GM21528 (cell line): Measurements from ENCODE around the gene DGCR6L.
"Not testable (repeated sequence)": the region's sequence is repeated elsewhere in the genome, so short reads cannot be mapped to it uniquely, and the experiment has no call there.

Experiments used
- ATAC-seq: cut with Tn5 transposase; IDR thresholded peaks from one replicate; pipeline ENCODE4 v1.9.1; 2021; ENCODE audit warnings: mild to moderate bottlenecking, moderate library complexity; ENCODE audit not compliant: unreplicated experiment, low FRiP score

The DGCR6L gene

GRCh38 chr22:20279662-20280134, 40.2 kb downstream of the DGCR6L start:
- no peak for ATAC-seq

GRCh38 chr22:20278726-20279490, 41.0 kb downstream of the DGCR6L start:
- not testable (repeated sequence) for ATAC-seq

- ATAC-seq = not testable (repeated sequence)
These were observed 41.8 kb downstream of the DGCR6L start for GRCh38 chr22:20277936-20278635.

- ATAC-seq = no peak
These were observed 43.4 kb downstream of the DGCR6L start for GRCh38 chr22:20276468-20276867.

GRCh38 chr22:20275836-20276235, 44.0 kb downstream of the DGCR6L start:
- no peak for ATAC-seq

GRCh38 chr22:20275325-20275724, 44.5 kb downstream of the DGCR6L start:
- ATAC-seq = not testable (repeated sequence)

- not testable (repeated sequence) for ATAC-seq
These were observed 45.5 kb downstream of the DGCR6L start for GRCh38 chr22:20274374-20274773.

- ATAC-seq = no peak
These were observed 46.1 kb downstream of the DGCR6L start for GRCh38 chr22:20273758-20274181.

- ATAC-seq = no peak
These were observed 47.2 kb downstream of the DGCR6L start for GRCh38 chr22:20272700-20273099.

GRCh38 chr22:20272174-20272573, 47.7 kb downstream of the DGCR6L start:
- no peak for ATAC-seq

GRCh38 chr22:20271114-20271994, 48.5 kb downstream of the DGCR6L start:
- ATAC-seq = no peak

GRCh38 chr22:20270190-20271113, 49.4 kb downstream of the DGCR6L start:
- not testable (repeated sequence) for ATAC-seq

GRCh38 chr22:20269673-20270072, 50.2 kb downstream of the DGCR6L start:
- ATAC-seq = not testable (repeated sequence)

GRCh38 chr22:20269201-20269600, 50.7 kb downstream of the DGCR6L start:
- not testable (repeated sequence) for ATAC-seq

- ATAC-seq = no peak
These were observed 51.4 kb downstream of the DGCR6L start, which contains the start of gene RTN4R for GRCh38 chr22:20268279-20269012. Gene RTN4R, minus strand, starts transcription at chr22:20268318. Its CDS starts 226 bp downstream, at chr22:20268092.

GRCh38 chr22:20267441-20268278, 52.2 kb downstream of the DGCR6L start:
- no peak for ATAC-seq

GRCh38 chr22:20266667-20267440, 53.0 kb downstream of the DGCR6L start:
- not testable (repeated sequence) for ATAC-seq
